Liver (tissue), 3 donors: Measurements from ENCODE around the gene NOC4L.

Experiments
- RAD21 ChIP-seq, 2 donors: IDR thresholded peaks; 2 replicates each; pipeline ENCODE4 v1.6.1; 2016; ENCODE audit warnings: antibody characterized with exemption in 2 of 2, mild to moderate bottlenecking in 2 of 2
- SP1 ChIP-seq: IDR thresholded peaks from 2 replicates; pipeline ENCODE4 v1.6.1; 2018; ENCODE audit warnings: antibody characterized with exemption, mild to moderate bottlenecking
- TF ChIP-seq, protein P1 (sequence below): fragments of 150-350 bp; IDR thresholded peaks from 2 replicates; pipeline ENCODE4 v1.5.1; 2017; ENCODE audit warnings: improper control_type of control experiment, low read depth, low read length; ENCODE audit not compliant: missing input control
- TF ChIP-seq, protein P2 (sequence below): IDR thresholded peaks from 2 replicates; pipeline ENCODE4 v1.6.1; 2016; ENCODE audit warnings: antibody characterized with exemption
- donor health status: healthy.
- donor health status: healthy.

DNA sequence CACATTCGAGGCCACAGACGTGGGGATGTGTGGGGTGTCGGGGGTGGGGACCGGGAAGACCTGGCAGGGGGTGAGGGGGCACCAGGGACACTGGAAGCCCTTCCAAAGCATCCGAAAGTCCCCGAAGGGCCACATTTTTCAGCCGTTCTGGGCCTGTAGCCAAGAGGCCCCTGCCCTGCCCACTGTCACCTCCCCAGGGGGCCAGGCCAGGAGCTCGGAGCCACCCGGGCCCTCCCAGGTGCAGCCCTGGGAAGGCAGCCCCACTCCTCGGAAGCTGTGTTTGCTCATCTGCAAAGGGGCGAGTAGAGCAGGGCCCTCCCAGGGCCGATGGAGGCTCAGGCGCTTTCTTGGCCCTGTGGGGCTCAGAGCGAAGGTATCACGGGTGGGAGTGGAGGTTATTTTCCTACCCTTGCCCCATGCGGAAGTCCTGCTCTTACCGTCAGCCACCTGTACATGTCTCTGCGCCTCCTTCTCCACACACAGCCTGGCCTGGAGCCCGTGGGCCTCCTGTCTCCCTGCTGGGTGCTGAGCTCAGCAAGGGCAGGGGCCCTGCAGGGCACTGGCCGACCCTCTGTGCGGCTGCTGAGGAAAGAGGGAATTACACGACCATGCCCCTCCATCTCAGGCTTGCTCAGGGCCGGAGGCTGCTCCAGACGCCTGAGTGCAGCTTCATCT, 27.2 kb downstream of the NOC4L start:
- TF ChIP-seq, protein P1, sequence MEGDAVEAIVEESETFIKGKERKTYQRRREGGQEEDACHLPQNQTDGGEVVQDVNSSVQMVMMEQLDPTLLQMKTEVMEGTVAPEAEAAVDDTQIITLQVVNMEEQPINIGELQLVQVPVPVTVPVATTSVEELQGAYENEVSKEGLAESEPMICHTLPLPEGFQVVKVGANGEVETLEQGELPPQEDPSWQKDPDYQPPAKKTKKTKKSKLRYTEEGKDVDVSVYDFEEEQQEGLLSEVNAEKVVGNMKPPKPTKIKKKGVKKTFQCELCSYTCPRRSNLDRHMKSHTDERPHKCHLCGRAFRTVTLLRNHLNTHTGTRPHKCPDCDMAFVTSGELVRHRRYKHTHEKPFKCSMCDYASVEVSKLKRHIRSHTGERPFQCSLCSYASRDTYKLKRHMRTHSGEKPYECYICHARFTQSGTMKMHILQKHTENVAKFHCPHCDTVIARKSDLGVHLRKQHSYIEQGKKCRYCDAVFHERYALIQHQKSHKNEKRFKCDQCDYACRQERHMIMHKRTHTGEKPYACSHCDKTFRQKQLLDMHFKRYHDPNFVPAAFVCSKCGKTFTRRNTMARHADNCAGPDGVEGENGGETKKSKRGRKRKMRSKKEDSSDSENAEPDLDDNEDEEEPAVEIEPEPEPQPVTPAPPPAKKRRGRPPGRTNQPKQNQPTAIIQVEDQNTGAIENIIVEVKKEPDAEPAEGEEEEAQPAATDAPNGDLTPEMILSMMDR: no peak
- TF ChIP-seq, protein P2, sequence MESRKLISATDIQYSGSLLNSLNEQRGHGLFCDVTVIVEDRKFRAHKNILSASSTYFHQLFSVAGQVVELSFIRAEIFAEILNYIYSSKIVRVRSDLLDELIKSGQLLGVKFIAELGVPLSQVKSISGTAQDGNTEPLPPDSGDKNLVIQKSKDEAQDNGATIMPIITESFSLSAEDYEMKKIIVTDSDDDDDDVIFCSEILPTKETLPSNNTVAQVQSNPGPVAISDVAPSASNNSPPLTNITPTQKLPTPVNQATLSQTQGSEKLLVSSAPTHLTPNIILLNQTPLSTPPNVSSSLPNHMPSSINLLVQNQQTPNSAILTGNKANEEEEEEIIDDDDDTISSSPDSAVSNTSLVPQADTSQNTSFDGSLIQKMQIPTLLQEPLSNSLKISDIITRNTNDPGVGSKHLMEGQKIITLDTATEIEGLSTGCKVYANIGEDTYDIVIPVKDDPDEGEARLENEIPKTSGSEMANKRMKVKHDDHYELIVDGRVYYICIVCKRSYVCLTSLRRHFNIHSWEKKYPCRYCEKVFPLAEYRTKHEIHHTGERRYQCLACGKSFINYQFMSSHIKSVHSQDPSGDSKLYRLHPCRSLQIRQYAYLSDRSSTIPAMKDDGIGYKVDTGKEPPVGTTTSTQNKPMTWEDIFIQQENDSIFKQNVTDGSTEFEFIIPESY: no peak
- no peak for TF ChIP-seq RAD21 (IDR thresholded peaks at IDR 0.05)
- no peak for TF ChIP-seq SP1
